ENCODE results near the gene OXCT2.

GRCh38 chr1:39722495-39722894, 48.7 kb downstream of the OXCT2 start:
- TF ChIP-seq GATA3 (IDR thresholded peaks at IDR 0.05; ENCODE audit: low read depth, low read length) (no peak), GATA2 (IDR thresholded peaks at IDR 0.05; ENCODE audit: low read depth, low read length) (no peak)

All from SH-SY5Y (cell line).